Stimulated activated CD8-positive, alpha-beta memory T cell treated with anti-CD3 and anti-CD28 coated beads, Interleukin-15, amount 100 ng/mL, for 4 hours (primary cell): Measurements from ENCODE around the gene YPEL3.

Source experiments
- DNase-seq, 2 donors: peaks; one replicate each; pipeline ENCODE4 v3.0.0-alpha.2; 2020; ENCODE audit warnings: low read depth in 2 of 2

Gene YPEL3

GRCh38 chr16:30069611-30070462 lies 26.2 kb downstream of the YPEL3 start:
- DNase-seq = no peak

- DNase-seq = peak in 1 of 2 donors; percentile 34
Observed at GRCh38 chr16:30068750-30069610, 27.0 kb downstream of the YPEL3 start.

GRCh38 chr16:30068333-30068732 lies 27.7 kb downstream of the YPEL3 start:
- no peak for DNase-seq

GRCh38 chr16:30067584-30067916 lies 28.5 kb downstream of the YPEL3 start:
- DNase-seq = no peak

GRCh38 chr16:30066761-30067583 lies 29.0 kb downstream of the YPEL3 start:
- no peak for DNase-seq

GRCh38 chr16:30065943-30066760 lies 29.9 kb downstream of the YPEL3 start:
- DNase-seq = no peak

GRCh38 chr16:30065102-30065942 lies 30.7 kb downstream of the YPEL3 start, which contains the start of gene ALDOA:
Gene ALDOA, plus strand, starts transcription at chr16:30065760. Its CDS starts 1,138 bp downstream, at chr16:30066898.
- peak; percentile 93 for DNase-seq

GRCh38 chr16:30064729-30065101 lies 31.3 kb downstream of the YPEL3 start:
- DNase-seq = no peak

- DNase-seq = peak; percentile 42 to 44
Observed at GRCh38 chr16:30063893-30064728, 31.9 kb downstream of the YPEL3 start.

GRCh38 chr16:30063278-30063892 lies 32.6 kb downstream of the YPEL3 start:
- DNase-seq = no peak

- no peak for DNase-seq
Observed at GRCh38 chr16:30060836-30061554, 35.0 kb downstream of the YPEL3 start.

GRCh38 chr16:30060346-30060745 lies 35.7 kb downstream of the YPEL3 start:
- no peak for DNase-seq

GRCh38 chr16:30054959-30055553 lies 41.0 kb downstream of the YPEL3 start:
- no peak for DNase-seq

- DNase-seq = no peak
Observed at GRCh38 chr16:30054451-30054850, 41.6 kb downstream of the YPEL3 start.

GRCh38 chr16:30053376-30054015 lies 42.5 kb downstream of the YPEL3 start:
- DNase-seq = no peak

GRCh38 chr16:30052671-30053372 lies 43.2 kb downstream of the YPEL3 start:
- peak; percentile 73 to 76 for DNase-seq

GRCh38 chr16:30051518-30051917 lies 44.5 kb downstream of the YPEL3 start:
- DNase-seq = no peak
